ENCODE results near the gene HSFX1.

DNA sequence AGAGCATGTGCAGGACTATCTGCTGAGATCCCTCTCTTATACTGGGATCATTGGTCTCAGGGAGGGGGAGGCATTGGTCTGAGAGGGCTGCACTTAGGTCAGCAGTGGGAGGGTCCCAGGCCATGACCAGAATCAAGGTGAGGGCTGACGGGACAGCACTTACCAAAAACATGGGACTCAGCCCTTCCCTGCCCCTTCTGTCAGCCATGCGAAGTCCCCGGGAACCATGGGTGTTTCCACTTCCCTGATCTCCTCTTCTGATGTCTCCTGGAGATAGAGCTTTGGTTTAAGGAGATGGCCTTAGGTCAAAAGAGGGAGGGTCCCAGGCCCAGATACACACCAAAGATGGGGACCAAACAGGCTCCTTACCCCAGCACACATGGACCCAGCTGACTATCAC is 12.9 kb upstream of the HSFX1 start:
- TF ChIP-seq POLR2AphosphoS5 (IDR thresholded peaks at IDR 0.05) (no peak), POLR2A (IDR thresholded peaks at IDR 0.05) (no peak), EP300 (IDR thresholded peaks at IDR 0.05) (no peak)
- TF ChIP-seq, protein P1, sequence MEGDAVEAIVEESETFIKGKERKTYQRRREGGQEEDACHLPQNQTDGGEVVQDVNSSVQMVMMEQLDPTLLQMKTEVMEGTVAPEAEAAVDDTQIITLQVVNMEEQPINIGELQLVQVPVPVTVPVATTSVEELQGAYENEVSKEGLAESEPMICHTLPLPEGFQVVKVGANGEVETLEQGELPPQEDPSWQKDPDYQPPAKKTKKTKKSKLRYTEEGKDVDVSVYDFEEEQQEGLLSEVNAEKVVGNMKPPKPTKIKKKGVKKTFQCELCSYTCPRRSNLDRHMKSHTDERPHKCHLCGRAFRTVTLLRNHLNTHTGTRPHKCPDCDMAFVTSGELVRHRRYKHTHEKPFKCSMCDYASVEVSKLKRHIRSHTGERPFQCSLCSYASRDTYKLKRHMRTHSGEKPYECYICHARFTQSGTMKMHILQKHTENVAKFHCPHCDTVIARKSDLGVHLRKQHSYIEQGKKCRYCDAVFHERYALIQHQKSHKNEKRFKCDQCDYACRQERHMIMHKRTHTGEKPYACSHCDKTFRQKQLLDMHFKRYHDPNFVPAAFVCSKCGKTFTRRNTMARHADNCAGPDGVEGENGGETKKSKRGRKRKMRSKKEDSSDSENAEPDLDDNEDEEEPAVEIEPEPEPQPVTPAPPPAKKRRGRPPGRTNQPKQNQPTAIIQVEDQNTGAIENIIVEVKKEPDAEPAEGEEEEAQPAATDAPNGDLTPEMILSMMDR (IDR thresholded peaks at IDR 0.05), result no peak
